MV-4-11 (cell line): ENCODE results near the gene IL1F10.
A peak's percentile ranks its signal among the peaks of the same experiment; 100 is the strongest.
"Not testable (repeated sequence)": the region's sequence is repeated elsewhere in the genome, so short reads cannot be mapped to it uniquely, and the experiment has no call there.

ENCODE experiments used
- DNase-seq: peaks from one replicate; lab custom pipeline; 2025; lab: John Stamatoyannopoulos, UW

Gene IL1F10

GRCh38 chr2:113081488-113082210 is 13.9 kb downstream of the IL1F10 start:
- no peak for DNase-seq

GRCh38 chr2:113083296-113083695 is 15.5 kb downstream of the IL1F10 start:
- DNase-seq: peak; percentile 48

- DNase-seq: peak; percentile 32
Observed at GRCh38 chr2:113084249-113085000, 16.7 kb downstream of the IL1F10 start.

GRCh38 chr2:113085542-113085941 is 17.8 kb downstream of the IL1F10 start:
- DNase-seq: no peak

GRCh38 chr2:113088213-113088992 is 20.6 kb downstream of the IL1F10 start:
- no peak for DNase-seq

GRCh38 chr2:113089916-113090315 is 22.1 kb downstream of the IL1F10 start:
- peak; percentile 51 for DNase-seq

- no peak for DNase-seq
Observed at GRCh38 chr2:113091231-113091896, 23.6 kb downstream of the IL1F10 start.

GRCh38 chr2:113092864-113093612 is 25.3 kb downstream of the IL1F10 start:
- DNase-seq: no peak

GRCh38 chr2:113093613-113093977 is 25.8 kb downstream of the IL1F10 start:
- DNase-seq: no peak

- not testable (repeated sequence) for DNase-seq
Observed at GRCh38 chr2:113096306-113096705, 28.5 kb downstream of the IL1F10 start.

- peak; percentile 48 for DNase-seq
Observed at GRCh38 chr2:113096842-113097618, 29.3 kb downstream of the IL1F10 start.

GRCh38 chr2:113098041-113098440 is 30.3 kb downstream of the IL1F10 start:
- no peak for DNase-seq

- DNase-seq: no peak
Observed at GRCh38 chr2:113098532-113098931, 30.8 kb downstream of the IL1F10 start.

GRCh38 chr2:113102133-113102532 is 34.4 kb downstream of the IL1F10 start:
- no peak for DNase-seq

GRCh38 chr2:113103277-113103676 is 35.5 kb downstream of the IL1F10 start:
- no peak for DNase-seq

GRCh38 chr2:113104054-113104611 is 36.4 kb downstream of the IL1F10 start:
- DNase-seq: no peak

- DNase-seq: peak; percentile 37
Observed at GRCh38 chr2:113105047-113105785, 37.4 kb downstream of the IL1F10 start.

- no peak for DNase-seq
Observed at GRCh38 chr2:113111121-113111520, 43.4 kb downstream of the IL1F10 start.

- peak; percentile 87 for DNase-seq
Observed at GRCh38 chr2:113111823-113112287, 44.1 kb downstream of the IL1F10 start.
